NCI-H345 treated with DMSO at 0.1 percent for 48 hours (cell line): ENCODE results near the gene RNF207.

ENCODE experiments used
- DNase-seq: peaks from one replicate; lab custom pipeline; 2025; ENCODE audit not compliant: unreplicated experiment; lab: John Stamatoyannopoulos, UW

The RNF207 gene

GRCh38 chr1:6248161-6248776, 42.4 kb downstream of the RNF207 start:
- no peak for DNase-seq

GRCh38 chr1:6248932-6249738, 43.2 kb downstream of the RNF207 start:
- no peak for DNase-seq

- no peak for DNase-seq
Measured at GRCh38 chr1:6249739-6250689, 44.1 kb downstream of the RNF207 start.

GRCh38 chr1:6251233-6251632, 45.3 kb downstream of the RNF207 start:
- no peak for DNase-seq

- DNase-seq = no peak
Measured at GRCh38 chr1:6251681-6252373, 45.9 kb downstream of the RNF207 start.

GRCh38 chr1:6252374-6252710, 46.4 kb downstream of the RNF207 start:
- no peak for DNase-seq

- no peak for DNase-seq
Measured at GRCh38 chr1:6253380-6253779, 47.5 kb downstream of the RNF207 start.

- DNase-seq = no peak
Measured at GRCh38 chr1:6254691-6255090, 48.8 kb downstream of the RNF207 start.

- DNase-seq = no peak
Measured at GRCh38 chr1:6256645-6257044, 50.7 kb downstream of the RNF207 start.

- DNase-seq = no peak
Measured at GRCh38 chr1:6257541-6258069, 51.7 kb downstream of the RNF207 start.

- DNase-seq = no peak
Measured at GRCh38 chr1:6258675-6259074, 52.8 kb downstream of the RNF207 start.

- no peak for DNase-seq
Measured at GRCh38 chr1:6259491-6260362, 53.8 kb downstream of the RNF207 start.

GRCh38 chr1:6260433-6260934, 54.6 kb downstream of the RNF207 start:
- DNase-seq = no peak

GRCh38 chr1:6260961-6261614, 55.2 kb downstream of the RNF207 start, which contains the start of gene GPR153:
GPR153 (minus strand) TSS chr1:6261098; CDS start chr1:6254905, 6,193 bp downstream.
- peak; percentile 19 for DNase-seq

- no peak for DNase-seq
Measured at GRCh38 chr1:6261615-6261995, 55.7 kb downstream of the RNF207 start.

GRCh38 chr1:6262555-6263420, 56.9 kb downstream of the RNF207 start:
- DNase-seq = no peak

GRCh38 chr1:6263716-6264115, 57.8 kb downstream of the RNF207 start:
- no peak for DNase-seq

- no peak for DNase-seq
Measured at GRCh38 chr1:6265151-6265550, 59.2 kb downstream of the RNF207 start.
